Heart right ventricle (tissue), 16 donors: Measurements from ENCODE around the gene PRPSAP1. TPM values are rescaled to one million over a fixed set of nuclear protein-coding genes. Genes with fewer than 3 reads are reported as not detected.

Experiments
- ATAC-seq, 8 donors: fragments of 200-7000 bp; cut with Tn5 transposase; one replicate each; pipeline ENCODE4 v1.9.1; 2020; ENCODE audit warnings: mild to moderate bottlenecking in 8 of 8, moderate library complexity in 8 of 8, moderate number of reproducible peaks in 1 of 8
- DNase-seq, 2 donors: peaks; one replicate each; pipeline ENCODE4 v3.0.0-alpha.2; 2020
- H3K27ac ChIP-seq, 10 donors: fragments of 200-600 bp; sonication (generic) in 2 of 10; one replicate each; pipeline versions ENCODE4 v1.5.0 to v1.8.0; 2020 to 2022; ENCODE audit warnings: mild to moderate bottlenecking in 3 of 10
- H3K27me3 ChIP-seq, 7 donors: fragments of 200-600 bp; one replicate each; pipeline ENCODE4 v1.8.0; 2021 to 2022; ENCODE audit warnings: mild to moderate bottlenecking in 2 of 7
- H3K36me3 ChIP-seq, 9 donors: fragments of 200-600 bp; sonication (generic) in 1 of 9; one replicate each; pipeline versions ENCODE4 v1.5.0 to v1.8.0; 2020 to 2022; ENCODE audit warnings: mild to moderate bottlenecking in 2 of 9
- H3K4me1 ChIP-seq, 9 donors: fragments of 200-600 bp; sonication (generic) in 1 of 9; one replicate each; pipeline versions ENCODE4 v1.5.0 to v1.8.0; 2020 to 2022; ENCODE audit warnings: mild to moderate bottlenecking in 4 of 9
- H3K4me3 ChIP-seq, 10 donors: fragments of 200-600 bp; sonication (generic) in 2 of 10; one replicate each; pipeline versions ENCODE4 v1.5.0 to v1.8.0; 2020 to 2022; ENCODE audit warnings: mild to moderate bottlenecking in 7 of 10, moderate library complexity in 2 of 10
- H3K9me3 ChIP-seq, 11 donors: fragments of 200-600 bp in 10 of 11; sonication (generic) in 2 of 11; one replicate each; pipeline versions ENCODE4 v1.5.0 to v1.8.0; 2013 to 2022; ENCODE audit warnings: mild to moderate bottlenecking in 2 of 11, control low read depth in 1 of 11, moderate library complexity in 1 of 11
- WGBS, 2 donors: extraction: QIAGEN DNeasy Blood & Tissue Kit; methylation state at CpG; one replicate each; pipeline ENCODE4 v1.1.7; 2013; ENCODE audit warnings: inconsistent platforms in 1 of 2; 5-methylcytosine and 5-hydroxymethylcytosine counted together
- intact Hi-C, 10 donors: fragments of 100-400 bp; cut with DNase I; formaldehyde crosslinking; loops; one replicate each; pipeline versions ENCODE4 v1.11.1 to v1.14.2; 2022
- polyA plus RNA-seq, 2 donors: library from polyadenylated mRNA; stranded (reverse); fragments of 200-250 nt; gene quantifications; one replicate each; pipeline ENCODE4 v1.2.3, GENCODE V29; 2013
- total RNA-seq, 10 donors: library from RNA; stranded (reverse); fragmentation: NEBNext Ultra II Directional in 3 of 10; extraction: Animal tissue kit (Norgen Biotek cat#: 25700) in 3 of 10; gene quantifications; one replicate each; pipeline versions ENCODE4 v1.2.1 to v1.2.4, GENCODE V29; 2021 to 2023
- TF ChIP-seq, protein P1 (sequence below), 9 donors: fragments of 200-600 bp; sonication (generic) in 2 of 9; IDR thresholded peaks; one replicate each; pipeline versions ENCODE4 v1.5.0 to v1.8.0; 2021 to 2022; ENCODE audit warnings: antibody characterized with exemption in 9 of 9, mild to moderate bottlenecking in 5 of 9, moderate library complexity in 1 of 9
- donor health status: Arrhythmogenic right ventricular cardiomyopathy.
- donor health status: ischemic (EF 13 %, LVEDD 7.1; RV severe dilation, severe dysfunction).
- donor health status: healthy with polysubstance abuse.
- donor health status: DM: no; HTN: yes; CAD: no.
- donor health status: DM: no; HTN: no; CAD: no.
- donor health status: ischemic (EF 25% LVEDD 6.9; RV normal size, moderate dysfunction).
- donor health status: ischemic (EF 25% LVEDD 5.7; RV mildly dilated, moderate dysfunction).
- donor health status: healthy.
- donor health status: DM: yes; HTN: yes; CAD: no.
- donor health status: Ischemic cardiomyopathy.
- donor health status: ischemic (EF 35%, LVEDD 5.7; RV mildly dilated, moderate dysfunction).
- donor health status: nonischemic (EF 11% LVEDD 7.7; RV severe dilation, severe dysfunction).
- donor health status: DM: yes; HTN: yes; CAD: no.
- donor health status: PGD.
- donor health status: ischemic (EF 29% LVEDD 5.4; RV normal size, mild dysfunction).
- donor health status: nonischemic (EF 23%, LVEDD 6.1; RV moderate dilation, normal function).

The PRPSAP1 gene
- total and polyA plus RNA-seq, 12 donors = 26.4 to 43.7 (median 33.7) TPM

DNA sequence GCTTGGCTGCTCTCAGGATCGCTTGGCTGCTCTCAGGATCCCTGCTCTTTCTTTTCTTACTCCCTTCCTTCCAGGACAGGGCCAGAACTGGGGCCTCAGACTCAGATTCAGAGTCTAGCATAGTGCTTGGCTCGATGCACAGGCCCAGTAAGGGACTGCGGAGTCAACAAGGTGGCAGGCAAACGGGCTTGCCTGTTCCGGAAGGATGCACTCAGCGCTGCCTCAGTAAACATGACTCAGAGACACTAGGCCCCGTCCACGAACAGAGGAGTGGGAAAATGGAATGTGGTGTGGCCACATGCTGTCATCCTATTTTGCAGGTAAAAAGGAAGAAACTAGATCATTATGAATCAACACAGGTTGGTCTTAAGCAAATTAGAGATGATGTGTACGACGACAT is 40.5 kb upstream of the PRPSAP1 start:
- Histone ChIP-seq H3K4me1 (peaks cover 4 to 15% (median 7%) of the 10 kb centered on the region in 9 donors), H3K36me3 (peaks cover 0 to 95% (median 45%) of the 10 kb centered on the region in 9 donors), H3K27me3 (no peaks in the 10 kb centered on the region), H3K4me3 (no peak overlapping the region), H3K9me3 (no peaks in the 10 kb centered on the region), H3K27ac (no peak overlapping the region)
- TF ChIP-seq, protein P1, sequence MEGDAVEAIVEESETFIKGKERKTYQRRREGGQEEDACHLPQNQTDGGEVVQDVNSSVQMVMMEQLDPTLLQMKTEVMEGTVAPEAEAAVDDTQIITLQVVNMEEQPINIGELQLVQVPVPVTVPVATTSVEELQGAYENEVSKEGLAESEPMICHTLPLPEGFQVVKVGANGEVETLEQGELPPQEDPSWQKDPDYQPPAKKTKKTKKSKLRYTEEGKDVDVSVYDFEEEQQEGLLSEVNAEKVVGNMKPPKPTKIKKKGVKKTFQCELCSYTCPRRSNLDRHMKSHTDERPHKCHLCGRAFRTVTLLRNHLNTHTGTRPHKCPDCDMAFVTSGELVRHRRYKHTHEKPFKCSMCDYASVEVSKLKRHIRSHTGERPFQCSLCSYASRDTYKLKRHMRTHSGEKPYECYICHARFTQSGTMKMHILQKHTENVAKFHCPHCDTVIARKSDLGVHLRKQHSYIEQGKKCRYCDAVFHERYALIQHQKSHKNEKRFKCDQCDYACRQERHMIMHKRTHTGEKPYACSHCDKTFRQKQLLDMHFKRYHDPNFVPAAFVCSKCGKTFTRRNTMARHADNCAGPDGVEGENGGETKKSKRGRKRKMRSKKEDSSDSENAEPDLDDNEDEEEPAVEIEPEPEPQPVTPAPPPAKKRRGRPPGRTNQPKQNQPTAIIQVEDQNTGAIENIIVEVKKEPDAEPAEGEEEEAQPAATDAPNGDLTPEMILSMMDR (IDR thresholded peaks at IDR 0.05) = no peak
- 91 to 94% methylated on average over 10 of the region's 10 CpGs for WGBS, 2 donors
- peak in 1 of 2 donors; percentile 0 for DNase-seq
- intact Hi-C loops = loop anchor here in 1 of 10 donors (10.0 kb wide), 1 partner anchor 289 kb away; the partner anchor contains the start of gene EXOC7
- no peak for ATAC-seq

DNA sequence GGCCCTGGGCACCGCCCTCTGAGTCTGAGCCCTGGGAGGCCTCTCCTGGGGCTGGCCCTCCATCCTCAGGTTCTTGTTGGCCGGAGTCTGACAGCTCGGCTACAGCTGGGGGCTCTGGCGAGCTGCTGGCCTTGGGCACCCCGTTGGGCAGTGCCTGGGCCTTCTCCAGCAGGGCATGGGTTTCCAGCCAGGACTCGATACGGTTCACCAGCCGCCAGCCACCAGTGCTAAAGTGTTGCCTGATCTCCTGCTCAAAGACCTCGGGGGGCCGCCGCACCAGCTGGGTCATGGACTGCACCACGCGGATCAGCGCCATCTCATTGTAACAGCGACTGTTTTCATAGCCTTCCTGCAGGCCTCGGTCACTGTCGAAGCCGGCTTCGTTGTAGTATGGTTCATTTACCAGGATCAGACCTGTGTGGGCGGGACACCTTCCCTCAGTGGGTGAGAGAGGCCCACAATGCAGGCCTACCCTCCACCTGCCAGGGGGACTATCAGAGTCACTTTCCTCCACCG is 37.5 kb upstream of the PRPSAP1 start:
- Histone ChIP-seq H3K36me3 (peaks cover 0 to 76% (median 30%) of the 10 kb centered on the region in 9 donors), H3K9me3 (no peaks in the 10 kb centered on the region), H3K4me1 (peaks cover 3 to 19% (median 10%) of the 10 kb centered on the region in 9 donors), H3K27ac (no peak overlapping the region), H3K27me3 (no peaks in the 10 kb centered on the region), H3K4me3 (no peak overlapping the region)
- WGBS, 2 donors = 94 to 95% methylated on average over 21 of the region's 21 CpGs
- ATAC-seq (no peak), DNase-seq (no peak)
- TF ChIP-seq, protein P1 (IDR thresholded peaks at IDR 0.05) = no peak
- intact Hi-C loops = loop anchor here in 1 of 10 donors (10.0 kb wide), 1 partner anchor 286 kb away; the partner anchor contains the start of gene EXOC7

DNA sequence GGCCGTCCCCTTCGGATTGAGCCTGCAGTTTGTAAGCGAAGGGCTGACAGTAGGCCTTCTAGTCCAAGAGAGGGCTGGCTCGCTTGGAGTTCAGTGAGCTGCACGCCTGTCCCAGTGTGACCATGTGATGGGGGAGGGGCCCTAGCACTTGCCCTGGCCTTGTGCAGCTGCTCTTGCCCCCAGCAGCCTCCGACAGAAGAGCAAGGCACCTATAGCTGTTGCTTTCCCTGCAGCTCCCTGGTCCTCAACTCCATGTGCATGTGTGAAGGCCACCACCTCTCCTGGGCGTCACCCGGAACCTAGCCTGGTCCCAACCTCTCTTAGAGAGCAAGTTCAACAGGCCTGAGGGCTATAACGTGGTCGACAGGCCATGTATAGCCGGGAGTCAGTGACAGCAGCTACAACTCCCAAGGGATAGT is 36.3 kb upstream of the PRPSAP1 start:
- ATAC-seq (no peak), DNase-seq (no peak)
- Histone ChIP-seq H3K36me3 (peaks cover 0 to 63% (median 20%) of the 10 kb centered on the region in 9 donors), H3K4me1 (peaks cover 10 to 32% (median 23%) of the 10 kb centered on the region in 9 donors), H3K9me3 (no peaks in the 10 kb centered on the region), H3K27ac (no peak overlapping the region), H3K4me3 (no peak overlapping the region), H3K27me3 (peaks cover 0 to 7% (median 0%) of the 10 kb centered on the region in 7 donors)
- TF ChIP-seq, protein P1 (IDR thresholded peaks at IDR 0.05) = no peak
- WGBS, 2 donors = 75 to 76% methylated on average over 11 of the region's 11 CpGs
- intact Hi-C loops = loop anchor here in 1 of 10 donors (10.0 kb wide), 1 partner anchor 285 kb away; the partner anchor contains the start of gene EXOC7

DNA sequence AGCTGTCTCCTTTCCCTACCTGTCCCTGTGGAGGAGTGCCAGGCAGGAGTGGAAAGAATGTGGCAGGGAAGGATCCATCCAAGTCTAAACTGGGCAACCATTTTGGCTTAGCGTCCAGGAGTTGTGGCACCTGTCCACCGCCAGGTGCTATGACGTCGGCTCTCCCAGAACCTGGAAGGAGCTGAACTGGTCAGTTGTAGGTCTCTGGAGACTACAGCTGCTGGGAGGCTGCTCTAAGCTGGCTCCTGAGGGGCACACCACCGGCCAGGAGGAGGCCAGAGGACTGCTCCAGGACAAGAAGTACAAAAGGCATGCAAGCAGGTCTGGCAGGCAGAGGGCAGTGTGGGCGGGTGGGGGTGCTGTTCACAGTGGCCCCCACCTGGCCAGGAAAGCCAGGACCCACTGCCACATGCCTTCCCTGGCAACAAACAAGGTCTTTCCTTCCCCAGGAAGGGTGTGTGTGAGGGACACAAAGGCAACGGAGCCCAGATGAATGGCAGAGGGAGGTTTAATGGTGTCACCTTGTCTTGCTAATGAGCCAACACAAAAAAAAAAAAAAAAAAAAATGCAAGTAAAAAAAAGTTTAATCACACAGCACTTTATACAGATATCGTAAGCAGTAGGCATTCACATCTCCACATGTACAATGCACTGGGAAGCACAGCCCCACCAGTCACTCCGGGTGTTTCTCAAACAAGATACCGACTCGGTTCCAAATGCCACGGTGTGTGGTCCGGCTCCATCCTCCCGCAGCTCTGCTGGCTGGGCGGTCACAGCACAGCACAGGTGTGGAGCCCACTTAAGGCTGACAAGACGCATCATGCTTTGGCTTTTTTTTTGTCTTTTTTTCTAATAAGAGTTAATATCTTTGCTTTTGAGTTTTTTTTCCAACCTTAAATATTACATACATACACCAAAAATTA is 35.5 kb upstream of the PRPSAP1 start:
- DNase-seq = no peak
- Histone ChIP-seq H3K4me1 (peaks cover 10 to 37% (median 28%) of the 10 kb centered on the region in 9 donors), H3K36me3 (peaks cover 0 to 55% (median 13%) of the 10 kb centered on the region in 9 donors), H3K27me3 (peaks cover 0 to 11% (median 0%) of the 10 kb centered on the region in 7 donors), H3K27ac (peak overlapping the region in 1 of 10 donors; percentile 2), H3K9me3 (no peaks in the 10 kb centered on the region), H3K4me3 (no peak overlapping the region)
- TF ChIP-seq, protein P1 (IDR thresholded peaks at IDR 0.05) = peak in 2 of 9 donors; percentile 16 to 26
- 75 to 78% methylated on average over 16 of the region's 16 CpGs for whole genome bisulfite sequencing, 2 donors
- intact Hi-C loops = loop anchor here in 2 of 10 donors (5.0 kb wide), 2 partner anchors 37 to 87 kb away; partner anchors contain the start of gene PRPSAP1 (in 1 of the 2)
- no peak for ATAC-seq
